OCI-LY1 (cell line): Measurements from ENCODE around the gene FILIP1.

Experiments
- CTCF ChIP-seq: fragments of 200-600 bp; sonication (generic), shearing (Covaris generic); IDR thresholded peaks from 2 replicates; pipeline ENCODE4 v1.5.1; 2017; ENCODE audit warnings: mild to moderate bottlenecking, antibody characterized with exemption, low read length, moderate library complexity, mixed read lengths
- EZH2 ChIP-seq: fragments of 200-600 bp; sonication (generic), shearing (Covaris generic); IDR thresholded peaks from 2 replicates; pipeline ENCODE4 v1.8.0; 2017; ENCODE audit warnings: borderline replicate concordance, mixed run types, mild to moderate bottlenecking, antibody characterized with exemption, low read length, moderate library complexity, mixed read lengths

DNA sequence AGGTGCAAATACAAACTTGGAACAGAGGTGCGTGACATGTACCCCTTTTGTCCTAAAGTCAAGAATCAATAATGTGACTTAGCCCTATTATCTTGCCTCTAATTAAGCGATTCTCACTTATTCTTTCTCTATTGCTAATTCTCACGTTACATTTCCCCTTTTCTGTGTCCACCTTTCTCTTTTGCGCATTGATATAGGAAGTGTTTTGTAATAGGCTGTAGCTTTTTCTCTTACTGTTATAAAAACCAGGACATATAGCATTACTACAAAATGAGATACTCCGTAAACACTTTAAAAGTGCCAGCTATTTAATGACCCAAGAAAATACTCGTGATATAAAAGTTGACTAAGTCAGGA lies 208.3 kb downstream of the FILIP1 start:
- TF ChIP-seq CTCF = no peak
- no peak for TF ChIP-seq EZH2
